Measurements from ENCODE around the gene HSPG2.

DNA sequence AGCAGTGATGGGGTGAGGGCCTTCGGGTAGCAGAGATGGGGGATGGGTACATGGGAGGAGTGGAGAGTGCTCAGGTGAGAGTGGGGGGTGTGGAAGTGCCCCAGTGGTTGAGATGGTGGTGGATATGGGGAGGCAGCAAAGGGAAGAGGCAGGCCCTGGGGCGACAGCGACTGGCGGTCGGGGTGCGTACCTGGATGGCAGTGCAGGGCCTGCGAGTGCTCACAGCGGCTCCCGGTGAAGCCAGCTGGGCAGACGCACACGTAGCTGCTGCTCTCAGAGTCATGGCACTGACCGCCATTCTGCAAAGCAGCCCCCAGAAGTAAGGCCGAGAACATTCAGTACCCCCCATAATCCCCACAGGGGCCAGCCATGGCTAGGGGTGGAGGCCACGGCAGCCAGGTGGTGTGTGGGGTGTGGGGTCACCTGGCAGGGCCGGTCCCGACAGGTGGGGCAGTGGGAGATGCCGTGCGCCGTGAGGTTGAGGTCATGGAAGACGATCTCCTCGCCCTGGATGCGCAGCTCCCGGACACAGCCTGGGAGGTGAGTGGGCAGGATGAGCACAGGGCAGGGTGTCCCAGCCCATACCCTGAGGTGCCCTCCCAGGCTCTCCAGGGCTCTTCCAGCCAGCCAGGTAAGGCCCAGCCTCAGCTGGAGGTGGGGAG is 106.2 kb downstream of the HSPG2 start:
- TF ChIP-seq, protein P1, sequence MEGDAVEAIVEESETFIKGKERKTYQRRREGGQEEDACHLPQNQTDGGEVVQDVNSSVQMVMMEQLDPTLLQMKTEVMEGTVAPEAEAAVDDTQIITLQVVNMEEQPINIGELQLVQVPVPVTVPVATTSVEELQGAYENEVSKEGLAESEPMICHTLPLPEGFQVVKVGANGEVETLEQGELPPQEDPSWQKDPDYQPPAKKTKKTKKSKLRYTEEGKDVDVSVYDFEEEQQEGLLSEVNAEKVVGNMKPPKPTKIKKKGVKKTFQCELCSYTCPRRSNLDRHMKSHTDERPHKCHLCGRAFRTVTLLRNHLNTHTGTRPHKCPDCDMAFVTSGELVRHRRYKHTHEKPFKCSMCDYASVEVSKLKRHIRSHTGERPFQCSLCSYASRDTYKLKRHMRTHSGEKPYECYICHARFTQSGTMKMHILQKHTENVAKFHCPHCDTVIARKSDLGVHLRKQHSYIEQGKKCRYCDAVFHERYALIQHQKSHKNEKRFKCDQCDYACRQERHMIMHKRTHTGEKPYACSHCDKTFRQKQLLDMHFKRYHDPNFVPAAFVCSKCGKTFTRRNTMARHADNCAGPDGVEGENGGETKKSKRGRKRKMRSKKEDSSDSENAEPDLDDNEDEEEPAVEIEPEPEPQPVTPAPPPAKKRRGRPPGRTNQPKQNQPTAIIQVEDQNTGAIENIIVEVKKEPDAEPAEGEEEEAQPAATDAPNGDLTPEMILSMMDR (IDR thresholded peaks at IDR 0.05; ENCODE audit: insufficient read depth, low read length): no peak
- no peak for TF ChIP-seq POLR2AphosphoS5 (IDR thresholded peaks at IDR 0.05; ENCODE audit: low read depth)
- TF ChIP-seq GABPA (IDR thresholded peaks at IDR 0.05; ENCODE audit: low read depth): no peak
- TF ChIP-seq, protein P2, sequence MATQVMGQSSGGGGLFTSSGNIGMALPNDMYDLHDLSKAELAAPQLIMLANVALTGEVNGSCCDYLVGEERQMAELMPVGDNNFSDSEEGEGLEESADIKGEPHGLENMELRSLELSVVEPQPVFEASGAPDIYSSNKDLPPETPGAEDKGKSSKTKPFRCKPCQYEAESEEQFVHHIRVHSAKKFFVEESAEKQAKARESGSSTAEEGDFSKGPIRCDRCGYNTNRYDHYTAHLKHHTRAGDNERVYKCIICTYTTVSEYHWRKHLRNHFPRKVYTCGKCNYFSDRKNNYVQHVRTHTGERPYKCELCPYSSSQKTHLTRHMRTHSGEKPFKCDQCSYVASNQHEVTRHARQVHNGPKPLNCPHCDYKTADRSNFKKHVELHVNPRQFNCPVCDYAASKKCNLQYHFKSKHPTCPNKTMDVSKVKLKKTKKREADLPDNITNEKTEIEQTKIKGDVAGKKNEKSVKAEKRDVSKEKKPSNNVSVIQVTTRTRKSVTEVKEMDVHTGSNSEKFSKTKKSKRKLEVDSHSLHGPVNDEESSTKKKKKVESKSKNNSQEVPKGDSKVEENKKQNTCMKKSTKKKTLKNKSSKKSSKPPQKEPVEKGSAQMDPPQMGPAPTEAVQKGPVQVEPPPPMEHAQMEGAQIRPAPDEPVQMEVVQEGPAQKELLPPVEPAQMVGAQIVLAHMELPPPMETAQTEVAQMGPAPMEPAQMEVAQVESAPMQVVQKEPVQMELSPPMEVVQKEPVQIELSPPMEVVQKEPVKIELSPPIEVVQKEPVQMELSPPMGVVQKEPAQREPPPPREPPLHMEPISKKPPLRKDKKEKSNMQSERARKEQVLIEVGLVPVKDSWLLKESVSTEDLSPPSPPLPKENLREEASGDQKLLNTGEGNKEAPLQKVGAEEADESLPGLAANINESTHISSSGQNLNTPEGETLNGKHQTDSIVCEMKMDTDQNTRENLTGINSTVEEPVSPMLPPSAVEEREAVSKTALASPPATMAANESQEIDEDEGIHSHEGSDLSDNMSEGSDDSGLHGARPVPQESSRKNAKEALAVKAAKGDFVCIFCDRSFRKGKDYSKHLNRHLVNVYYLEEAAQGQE (IDR thresholded peaks at IDR 0.05; ENCODE audit: insufficient replicate concordance, low read depth): no peak
- TF ChIP-seq SPI1 (IDR thresholded peaks at IDR 0.05; ENCODE audit: borderline replicate concordance, low read depth): no peak
